Hair follicular keratinocyte (primary cell): Measurements from ENCODE around the gene ONECUT1. TPM values are rescaled to one million over a fixed set of nuclear protein-coding genes. Genes with fewer than 3 reads are reported as not detected.

Experiments used
- total RNA-seq: library from RNA; depleted of rRNA; stranded (reverse); fragments of >200 nt; gene quantifications from 2 replicates; pipeline ENCODE4 v1.2.3, GENCODE V29; 2015

Gene ONECUT1
- 0.08 TPM in 1 of 2 replicates, not detected in the other for total RNA-seq

GRCh38 chr15:52790169-52790708 lies at the start of gene ONECUT1:
Gene ONECUT1, minus strand, starts transcription at chr15:52790336. Its CDS starts 452 bp downstream, at chr15:52789884.

Other genes with a start within 250 kb of the ONECUT1 start
- 86.9 and 94.0 TPM in 2 replicates for gene ARPP19, start 221.3 kb downstream of the ONECUT1 start, total RNA-seq
- gene ATOSA, start 110.9 kb downstream of the ONECUT1 start, total RNA-seq = 3.2 and 4.9 TPM in 2 replicates